T-cell (primary cell): ENCODE results near the gene APOC3. TPM values are rescaled to one million over a fixed set of nuclear protein-coding genes. Genes with fewer than 3 reads are reported as not detected.

ENCODE experiments used
- ATAC-seq, 4 experiments: fragments of 200-7000 bp in 3 of 4; fragments of 150-1000 bp in 1 of 4; cut with Tn5 transposase; replicated peaks in 1 of 4; 1 replicate in 3 of 4; 2 replicates in 1 of 4; pipeline ENCODE4 v1.10.0; 2021; ENCODE audit warnings: moderate library complexity in 3 of 4, mild to moderate bottlenecking in 2 of 4, moderate number of reproducible peaks in 1 of 4
- CTCF ChIA-PET, 2 donors: fragments of 300-600 bp; sonication (Branson Sonifier 250); formaldehyde crosslinking; loops; one replicate each; lab custom pipeline; 2022; ENCODE audit warnings: antibody characterized with exemption in 2 of 2; lab: Charles Lee
- POLR2A ChIA-PET, 2 donors: fragments of 300-600 bp; sonication (Branson Sonifier 250); formaldehyde crosslinking; loops; one replicate each; lab custom pipeline; 2022; ENCODE audit warnings: antibody characterized with exemption in 2 of 2; lab: Charles Lee
- DNase-seq, 35 experiments: peaks; one replicate each; pipeline versions ENCODE4 v3.0.0 to v3.0.0-alpha.2; 2013 to 2023
- H3K27ac ChIP-seq: one replicate; pipeline ENCODE4 v1.5.1; 2013; ENCODE audit warnings: low read length
- H3K27me3 ChIP-seq, 2 experiments: replicated peaks in 1 of 2; 1 replicate in 1 of 2; 2 replicates in 1 of 2; pipeline versions ENCODE4 v1.6.1 to v1.7.0; 2013; ENCODE audit warnings: low read length in 1 of 2, mixed read lengths in 1 of 2; ENCODE audit not compliant: control insufficient read depth in 2 of 2, insufficient read depth in 2 of 2; ENCODE audit errors: extremely low read depth in 1 of 2
- H3K36me3 ChIP-seq, 2 donors: 1 replicate in 1 of 2; 2 replicates in 1 of 2; pipeline versions ENCODE4 v1.6.1 to v1.7.0; 2013; ENCODE audit warnings: low read length in 1 of 2; ENCODE audit not compliant: control insufficient read depth in 2 of 2, insufficient read depth in 1 of 2; ENCODE audit errors: extremely low read depth in 1 of 2
- H3K4me1 ChIP-seq, 2 experiments: 1 replicate in 1 of 2; 2 replicates in 1 of 2; pipeline versions ENCODE4 v1.6.1 to v1.7.0; 2013; ENCODE audit warnings: low read length in 2 of 2, mixed read lengths in 1 of 2; ENCODE audit not compliant: insufficient read depth in 2 of 2, control insufficient read depth in 1 of 2; ENCODE audit errors: extremely low read depth in 1 of 2
- H3K4me3 ChIP-seq, 2 donors: 1 replicate in 1 of 2; 2 replicates in 1 of 2; pipeline versions ENCODE4 v1.5.1 to v1.7.0; 2013; ENCODE audit warnings: mild to moderate bottlenecking in 2 of 2, low read length in 1 of 2, moderate library complexity in 1 of 2; ENCODE audit not compliant: control insufficient read depth in 1 of 2; ENCODE audit errors: extremely low read depth in 1 of 2
- H3K9me3 ChIP-seq: 2 replicates; pipeline ENCODE4 v1.7.0; 2013
- H3K27ac Mint-ChIP-seq, 2 donors: one replicate each; pipeline ENCODE4 v1.8.0; 2020 to 2021; ENCODE audit warnings: mild to moderate bottlenecking in 2 of 2, mixed read lengths in 2 of 2
- H3K27me3 Mint-ChIP-seq, 2 donors: one replicate each; pipeline ENCODE4 v1.8.0; 2021 to 2022; ENCODE audit warnings: mixed read lengths in 2 of 2
- H3K36me3 Mint-ChIP-seq: one replicate; pipeline ENCODE4 v1.8.0; 2021; ENCODE audit warnings: mixed read lengths
- H3K4me1 Mint-ChIP-seq, 3 donors: one replicate each; pipeline ENCODE4 v1.8.0; 2020 to 2022; ENCODE audit warnings: mixed read lengths in 3 of 3, mild to moderate bottlenecking in 1 of 3
- H3K4me3 Mint-ChIP-seq, 3 donors: one replicate each; pipeline ENCODE4 v1.8.0; 2020 to 2022; ENCODE audit warnings: mild to moderate bottlenecking in 3 of 3, mixed read lengths in 3 of 3, moderate library complexity in 3 of 3
- H3K9me3 Mint-ChIP-seq, 3 donors: one replicate each; pipeline ENCODE4 v1.8.0; 2020 to 2022; ENCODE audit warnings: mixed read lengths in 3 of 3
- WGBS: methylation state at CpG from one replicate; pipeline ENCODE4 v1.1.5; 2013; ENCODE audit warnings: missing lambda C conversion rate; ENCODE audit not compliant: insufficient coverage; 5-methylcytosine and 5-hydroxymethylcytosine counted together
- total RNA-seq, 35 experiments: library from RNA in 6 of 35; stranded (reverse) in 6 of 35; fragments of 120-200 nt in 1 of 35; gene quantifications; one replicate each; pipeline versions ENCODE4 v1.2.1 to v1.2.4 and lab custom pipeline; 2013 to 2026

The APOC3 gene
- total RNA-seq (1 to 10 TPM in 3 of 5 donors, not detected in 2; 3.3 to 4.1 (median 3.7) TPM), total RNA-seq (lab: John Stamatoyannopoulos, UW) (0 reads per million in 29 experiments)
- not detected for total RNA-seq (2013)

DNA sequence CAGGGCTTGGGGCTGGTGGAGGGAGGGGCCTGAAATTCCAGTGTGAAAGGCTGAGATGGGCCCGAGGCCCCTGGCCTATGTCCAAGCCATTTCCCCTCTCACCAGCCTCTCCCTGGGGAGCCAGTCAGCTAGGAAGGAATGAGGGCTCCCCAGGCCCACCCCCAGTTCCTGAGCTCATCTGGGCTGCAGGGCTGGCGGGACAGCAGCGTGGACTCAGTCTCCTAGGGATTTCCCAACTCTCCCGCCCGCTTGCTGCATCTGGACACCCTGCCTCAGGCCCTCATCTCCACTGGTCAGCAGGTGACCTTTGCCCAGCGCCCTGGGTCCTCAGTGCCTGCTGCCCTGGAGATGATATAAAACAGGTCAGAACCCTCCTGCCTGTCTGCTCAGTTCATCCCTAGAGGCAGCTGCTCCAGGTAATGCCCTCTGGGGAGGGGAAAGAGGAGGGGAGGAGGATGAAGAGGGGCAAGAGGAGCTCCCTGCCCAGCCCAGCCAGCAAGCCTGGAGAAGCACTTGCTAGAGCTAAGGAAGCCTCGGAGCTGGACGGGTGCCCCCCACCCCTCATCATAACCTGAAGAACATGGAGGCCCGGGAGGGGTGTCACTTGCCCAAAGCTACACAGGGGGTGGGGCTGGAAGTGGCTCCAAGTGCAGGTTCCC lies at the start of gene APOC3:
Gene APOC3, plus strand, starts transcription at position 383 of the 659 bp plus-strand sequence. CDS start 676 bp downstream, outside the sequence.
- Histone ChIP-seq H3K27ac (no peak within 1 kb of the TSS), H3K4me1 (peaks cover 0 to 2% of the 10 kb centered on the region in 2 experiments), H3K4me3 (no peak within 1 kb of the TSS), H3K9me3 (no peaks in the 10 kb centered on the region), H3K27me3 (peaks cover 0 to 11% of the 10 kb centered on the region in 2 experiments), H3K36me3 (no peaks in the 10 kb centered on the region)
- ChIA-PET POLR2A (interaction anchor here in 1 of 2 donors (0.6 kb wide), 1 partner anchor 28 kb away, joined by 3 read pairs; no protein-coding TSS in a partner anchor), CTCF (interaction anchor here in 1 of 2 donors (1.4 kb wide), 1 partner anchor 276 kb away, joined by 6 read pairs; no protein-coding TSS in a partner anchor)
- no peak for DNase-seq
- ATAC-seq, result no peak
- Mint-ChIP-seq H3K4me1 (peaks cover under 1 to 1% (median under 1%) of the 10 kb centered on the region in 3 donors), H3K36me3 (no peaks in the 10 kb centered on the region), H3K4me3 (no peak within 1 kb of the TSS), H3K27ac (no peak within 1 kb of the TSS), H3K27me3 (no peaks in the 10 kb centered on the region), H3K9me3 (no peaks in the 10 kb centered on the region)
- WGBS, result 85% methylated on average over 5 of the region's 9 CpGs

DNA sequence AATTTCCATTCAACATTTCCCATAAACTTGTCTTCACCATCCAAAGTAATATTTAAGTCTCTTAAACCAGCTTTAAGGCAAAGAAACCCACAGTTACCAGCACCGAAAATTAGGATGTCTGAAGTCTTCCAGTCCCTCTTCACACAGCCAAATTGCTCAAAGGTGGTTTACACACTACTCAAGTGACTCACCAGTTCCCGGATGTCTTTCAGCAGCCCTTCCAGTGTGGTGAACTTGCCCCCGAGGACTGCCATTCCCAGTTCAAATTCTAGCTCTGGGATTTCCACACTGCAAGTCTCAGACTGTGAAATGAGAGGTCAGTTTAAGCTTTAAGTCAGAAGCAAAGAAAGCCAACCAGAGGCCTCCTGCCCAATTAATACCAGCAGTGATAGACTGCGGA lies 47.0 kb upstream of the APOC3 start:
- H3K9me3 ChIP-seq, result no peaks in the 10 kb centered on the region
- peak overlapping the region; percentile 27 to 69 for H3K27ac Mint-ChIP-seq
- ATAC-seq, result no peak
- CTCF ChIA-PET, result no interaction called here
- DNase-seq, result no peak
- no peak overlapping the region for H3K4me3 Mint-ChIP-seq
- peaks cover 80% of the 10 kb centered on the region for H3K36me3 Mint-ChIP-seq
- peaks cover 32 to 59% (median 53%) of the 10 kb centered on the region in 3 donors for H3K4me1 Mint-ChIP-seq
- no peak overlapping the region for H3K27ac ChIP-seq
- no peak overlapping the region for H3K4me3 ChIP-seq
- POLR2A ChIA-PET, result no interaction called here
- no peaks in the 10 kb centered on the region for H3K27me3 Mint-ChIP-seq
- peaks cover 9 to 12% of the 10 kb centered on the region in 2 experiments for H3K4me1 ChIP-seq
- H3K27me3 ChIP-seq, result no peaks in the 10 kb centered on the region
- 47% methylated on average over 2 of the region's 4 CpGs for WGBS
- no peaks in the 10 kb centered on the region for H3K9me3 Mint-ChIP-seq
- H3K36me3 ChIP-seq, result peaks cover 4 to 86% of the 10 kb centered on the region in 2 donors

DNA sequence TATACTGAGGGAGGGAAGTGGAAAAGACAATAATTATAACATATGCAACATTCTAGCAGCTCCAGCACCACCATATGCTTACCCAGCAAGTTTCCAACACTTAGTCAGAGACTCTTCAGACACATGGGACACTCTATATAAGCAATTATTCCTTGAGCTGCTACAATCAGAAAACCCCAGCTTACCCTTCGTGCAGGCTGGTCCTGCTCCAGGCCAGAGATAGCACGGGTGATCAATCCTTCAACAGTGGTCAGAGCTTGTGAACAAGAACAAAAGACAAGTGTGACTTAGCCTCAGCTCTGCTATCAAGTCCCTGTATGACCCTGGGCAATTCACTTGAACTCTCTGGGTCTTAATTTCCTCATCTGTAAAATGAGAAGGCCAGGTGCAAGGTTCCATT lies 43.4 kb upstream of the APOC3 start:
- Histone ChIP-seq H3K4me1 (peaks cover 9 to 32% of the 10 kb centered on the region in 2 experiments), H3K27me3 (peaks cover 0 to 11% of the 10 kb centered on the region in 2 experiments), H3K4me3 (no peak overlapping the region), H3K9me3 (no peaks in the 10 kb centered on the region), H3K27ac (no peak overlapping the region), H3K36me3 (peaks cover 4 to 52% of the 10 kb centered on the region in 2 donors)
- WGBS, result 92% methylated on average over 2 of the region's 2 CpGs
- H3K27ac Mint-ChIP-seq, result peak overlapping the region in 1 of 2 donors; percentile 87
- H3K9me3 Mint-ChIP-seq, result no peaks in the 10 kb centered on the region
- H3K4me3 Mint-ChIP-seq, result peak overlapping the region; percentile 82 to 97 (median 93)
- CTCF ChIA-PET, result interaction anchor here (0.6 to 2.3 kb wide), 3 partner anchors 12 to 320 kb away, joined by 3 to 14 read pairs (median 4); no protein-coding TSS in a partner anchor
- DNase-seq, result no peak
- H3K4me1 Mint-ChIP-seq, result peaks cover 47 to 70% (median 67%) of the 10 kb centered on the region in 3 donors
- H3K36me3 Mint-ChIP-seq, result peaks cover 51% of the 10 kb centered on the region
- POLR2A ChIA-PET, result interaction anchor here (0.6 to 2.3 kb wide), 5 partner anchors 9 to 320 kb away, joined by 3 to 8 read pairs (median 3); partner anchors contain the start of gene BUD13 (in 1 of the 2)
- no peaks in the 10 kb centered on the region for H3K27me3 Mint-ChIP-seq
- ATAC-seq, result no peak

DNA sequence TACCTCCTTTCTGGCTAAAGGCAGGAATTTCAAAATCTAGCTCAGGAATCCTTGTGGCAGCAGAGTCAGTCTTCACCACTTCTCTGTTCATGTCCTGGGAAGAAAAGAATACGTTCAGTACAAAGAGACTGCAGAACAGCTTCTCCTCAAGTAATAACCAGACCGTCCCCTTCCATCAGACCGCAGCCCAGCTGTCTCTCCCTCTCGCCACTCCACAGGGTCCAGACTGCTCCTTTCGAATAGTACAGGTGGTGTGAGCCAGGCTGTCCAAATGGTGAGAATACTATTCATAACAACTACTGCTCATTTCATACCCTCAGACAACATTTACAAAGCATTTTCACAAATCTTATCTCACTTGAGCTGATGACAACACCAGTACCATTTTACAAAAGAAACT lies 42.7 kb upstream of the APOC3 start:
- peak overlapping the region; percentile 82 to 97 (median 93) for H3K4me3 Mint-ChIP-seq
- WGBS, result 70% methylated on average over 3 of the region's 5 CpGs
- peak overlapping the region; percentile 52 to 87 for H3K27ac Mint-ChIP-seq
- H3K9me3 Mint-ChIP-seq, result no peaks in the 10 kb centered on the region
- H3K4me1 ChIP-seq, result peaks cover 9 to 37% of the 10 kb centered on the region in 2 experiments
- H3K36me3 ChIP-seq, result peaks cover 4 to 48% of the 10 kb centered on the region in 2 donors
- H3K4me3 ChIP-seq, result peak overlapping the region; percentile 82 to 93
- H3K4me1 Mint-ChIP-seq, result peaks cover 44 to 71% (median 68%) of the 10 kb centered on the region in 3 donors
- peaks cover 47% of the 10 kb centered on the region for H3K36me3 Mint-ChIP-seq
- H3K27me3 Mint-ChIP-seq, result no peaks in the 10 kb centered on the region
- ChIA-PET POLR2A (interaction anchor here (0.6 to 2.3 kb wide), 8 partner anchors 10 to 319 kb away, joined by 3 to 9 read pairs (median 4); partner anchors contain the start of gene BUD13 (in 1 of the 2)), CTCF (interaction anchor here (0.6 to 2.3 kb wide), 4 partner anchors 12 to 319 kb away, joined by 3 to 14 read pairs (median 4); no protein-coding TSS in a partner anchor)
- H3K27ac ChIP-seq, result peak overlapping the region; percentile 48
- H3K27me3 ChIP-seq, result peaks cover 0 to 11% of the 10 kb centered on the region in 2 experiments
- ATAC-seq (no peak), DNase-seq (no peak)
- no peaks in the 10 kb centered on the region for H3K9me3 ChIP-seq

DNA sequence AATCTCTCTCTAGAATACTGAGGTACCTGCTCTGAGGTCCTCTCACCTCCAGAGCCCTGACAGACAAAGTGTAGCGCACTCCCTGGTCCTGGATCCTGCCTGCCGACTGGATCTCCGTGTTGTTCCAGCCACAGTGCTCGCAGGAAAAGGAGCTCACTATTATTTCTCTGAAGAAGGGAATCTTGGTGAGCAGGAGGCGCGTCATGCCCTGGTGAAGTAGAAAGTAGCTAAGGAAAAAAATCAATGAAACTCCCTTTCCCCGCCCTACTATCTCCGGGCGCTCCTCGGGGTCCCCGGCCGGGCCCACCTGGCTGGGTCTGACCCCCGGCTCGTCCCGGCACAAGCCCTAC lies 42.3 kb upstream of the APOC3 start:
- Mint-ChIP-seq H3K27me3 (no peaks in the 10 kb centered on the region), H3K27ac (peak overlapping the region; percentile 52 to 87), H3K9me3 (no peaks in the 10 kb centered on the region), H3K4me1 (peaks cover 44 to 67% (median 65%) of the 10 kb centered on the region in 3 donors), H3K36me3 (peaks cover 43% of the 10 kb centered on the region), H3K4me3 (peak overlapping the region; percentile 82 to 97 (median 93))
- WGBS, result 1% methylated on average over 9 of the region's 15 CpGs
- Histone ChIP-seq H3K4me1 (peaks cover 9 to 37% of the 10 kb centered on the region in 2 experiments), H3K4me3 (peak overlapping the region; percentile 82 to 93), H3K9me3 (no peaks in the 10 kb centered on the region), H3K36me3 (peaks cover 4 to 44% of the 10 kb centered on the region in 2 donors), H3K27ac (peak overlapping the region; percentile 48), H3K27me3 (peaks cover 0 to 11% of the 10 kb centered on the region in 2 experiments)
- ChIA-PET CTCF (interaction anchor here in 1 of 2 donors (0.7 to 2.3 kb wide), 7 partner anchors 11 to 440 kb away, joined by 3 to 14 read pairs (median 3); partner anchors contain the start of genes BUD13 and PAFAH1B2), POLR2A (interaction anchor here (0.6 to 2.3 kb wide), 10 partner anchors 12 to 541 kb away, joined by 3 to 9 read pairs (median 4); partner anchors contain the start of genes PAFAH1B2 (in 2 of the 2) and CEP164 (in 1 of the 2))
- ATAC-seq (peak in 2 of 4 experiments; percentile 5 to 7), DNase-seq (peak in 1 of 35 experiments; percentile 6)
